ENCODE results near the gene NAV1. TPM values are rescaled to one million over a fixed set of nuclear protein-coding genes. Genes with fewer than 3 reads are reported as not detected.
A peak's percentile ranks its signal among the peaks of the same experiment; 100 is the strongest.

NAV1 gene
- total RNA-seq, 1 donor from 2014 or later = 101 TPM

DNA sequence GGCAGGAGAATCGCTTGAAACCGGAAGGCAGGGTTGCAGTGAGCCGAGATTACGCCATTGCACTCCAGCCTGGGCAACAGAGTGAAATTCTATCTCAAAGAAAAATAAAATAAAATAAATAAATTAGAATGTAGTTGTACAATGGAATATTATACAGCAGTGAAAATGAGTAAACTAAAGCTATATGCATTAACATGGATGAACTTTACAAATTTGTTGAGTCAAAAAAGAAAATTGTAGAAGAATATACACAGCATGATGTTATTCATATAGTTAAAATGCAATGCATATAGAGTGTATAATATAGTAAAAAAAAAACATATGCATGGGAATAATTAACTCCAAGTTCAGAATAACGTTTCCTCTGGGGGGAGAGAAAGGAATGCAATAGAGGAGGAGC, 11.0 kb upstream of the NAV1 start:
- TF ChIP-seq, protein P1, sequence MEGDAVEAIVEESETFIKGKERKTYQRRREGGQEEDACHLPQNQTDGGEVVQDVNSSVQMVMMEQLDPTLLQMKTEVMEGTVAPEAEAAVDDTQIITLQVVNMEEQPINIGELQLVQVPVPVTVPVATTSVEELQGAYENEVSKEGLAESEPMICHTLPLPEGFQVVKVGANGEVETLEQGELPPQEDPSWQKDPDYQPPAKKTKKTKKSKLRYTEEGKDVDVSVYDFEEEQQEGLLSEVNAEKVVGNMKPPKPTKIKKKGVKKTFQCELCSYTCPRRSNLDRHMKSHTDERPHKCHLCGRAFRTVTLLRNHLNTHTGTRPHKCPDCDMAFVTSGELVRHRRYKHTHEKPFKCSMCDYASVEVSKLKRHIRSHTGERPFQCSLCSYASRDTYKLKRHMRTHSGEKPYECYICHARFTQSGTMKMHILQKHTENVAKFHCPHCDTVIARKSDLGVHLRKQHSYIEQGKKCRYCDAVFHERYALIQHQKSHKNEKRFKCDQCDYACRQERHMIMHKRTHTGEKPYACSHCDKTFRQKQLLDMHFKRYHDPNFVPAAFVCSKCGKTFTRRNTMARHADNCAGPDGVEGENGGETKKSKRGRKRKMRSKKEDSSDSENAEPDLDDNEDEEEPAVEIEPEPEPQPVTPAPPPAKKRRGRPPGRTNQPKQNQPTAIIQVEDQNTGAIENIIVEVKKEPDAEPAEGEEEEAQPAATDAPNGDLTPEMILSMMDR (IDR thresholded peaks at IDR 0.05; ENCODE audit: unreplicated experiment) = no peak
- peaks cover 3% of the 10 kb centered on the region for H3K27me3 Mint-ChIP-seq (ENCODE audit: unreplicated experiment)

DNA sequence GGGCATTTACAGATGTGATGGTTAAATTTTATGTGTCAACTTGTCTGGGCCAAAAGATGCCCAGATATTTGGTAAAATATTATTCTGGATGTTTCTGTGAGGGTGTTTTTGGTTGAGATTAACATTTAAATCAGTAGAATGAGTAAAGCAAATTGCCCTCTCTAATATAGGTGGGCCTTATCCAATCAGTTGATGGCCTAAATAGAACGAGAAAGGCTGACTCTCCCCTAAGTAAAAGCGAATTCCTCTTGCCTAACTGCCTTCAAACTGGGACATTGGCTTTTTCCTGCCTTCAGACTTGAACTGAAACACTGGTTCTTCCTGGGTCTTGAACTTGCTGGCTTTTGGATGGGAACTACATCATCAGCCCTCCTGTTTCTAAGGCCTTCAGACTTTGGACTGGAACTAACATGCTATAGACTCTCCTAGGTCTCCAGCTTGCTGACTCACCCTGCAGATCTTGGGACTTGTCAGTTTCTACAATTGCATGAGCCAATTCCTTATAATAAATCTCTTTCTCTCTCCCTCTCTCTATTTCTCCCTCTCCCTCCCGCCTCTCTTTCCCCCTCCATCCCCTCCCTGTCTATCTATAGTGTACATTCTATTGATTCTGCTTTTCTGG, 10.2 kb upstream of the NAV1 start:
- TF ChIP-seq, protein P1 (IDR thresholded peaks at IDR 0.05; ENCODE audit: unreplicated experiment) = no peak
- H3K4me3 Mint-ChIP-seq (ENCODE audit: unreplicated experiment) = no peak overlapping the region

More for the DNA sequence above, 11.0 kb upstream of the NAV1 start:
- peaks cover 2% of the 10 kb centered on the region for H3K36me3 Mint-ChIP-seq (ENCODE audit: low read depth, unreplicated experiment)
- H3K9me3 Mint-ChIP-seq (ENCODE audit: unreplicated experiment) = no peaks in the 10 kb centered on the region
- peaks cover 15% of the 10 kb centered on the region for H3K4me1 Mint-ChIP-seq (ENCODE audit: unreplicated experiment)
- no peak overlapping the region for H3K27ac Mint-ChIP-seq (ENCODE audit: unreplicated experiment)
- H3K4me3 Mint-ChIP-seq (ENCODE audit: unreplicated experiment) = no peak overlapping the region
- DNase-seq (ENCODE audit: low spot score) = no peak

DNA sequence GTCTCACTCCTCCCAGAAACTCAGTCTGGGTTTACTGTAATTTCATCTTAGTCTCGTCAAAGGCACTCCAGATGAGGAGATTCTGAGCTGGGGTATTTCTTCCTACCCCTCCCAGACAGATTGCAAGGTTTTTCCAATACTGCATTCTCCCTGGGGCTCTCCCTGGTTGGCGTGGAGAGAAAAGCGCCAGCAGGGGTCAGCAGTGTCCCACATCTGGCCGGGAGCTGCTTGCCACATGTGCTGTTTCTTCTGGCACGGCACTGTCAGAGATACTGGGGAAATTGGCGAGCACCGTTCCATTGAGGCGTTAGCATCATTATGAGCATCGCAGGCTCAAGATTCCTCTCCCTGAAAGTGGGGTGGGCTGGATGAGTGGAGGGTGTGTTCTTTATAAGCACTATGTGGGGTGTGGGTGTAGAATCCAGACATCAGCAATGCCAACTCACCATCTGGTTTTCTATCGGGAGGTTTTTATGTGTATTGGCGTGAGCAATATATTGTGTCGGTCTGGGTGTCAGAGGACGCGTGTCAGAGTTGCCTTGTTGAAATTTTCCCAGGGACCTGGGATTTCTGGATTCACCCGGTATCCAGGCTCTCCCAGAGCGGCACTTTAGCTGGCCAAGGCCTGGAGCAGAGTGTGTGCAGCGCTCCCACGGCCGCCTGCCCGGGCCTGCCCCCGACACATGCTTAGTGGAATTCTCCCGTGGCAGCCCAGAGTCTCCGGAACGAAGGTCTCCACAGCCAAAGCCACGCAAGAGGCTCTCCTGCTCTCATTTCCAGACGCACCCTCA, 8.0 kb upstream of the NAV1 start:
- no peaks in the 10 kb centered on the region for H3K9me3 Mint-ChIP-seq (ENCODE audit: unreplicated experiment)
- H3K27me3 Mint-ChIP-seq (ENCODE audit: unreplicated experiment) = peaks cover 4% of the 10 kb centered on the region
- DNase-seq (ENCODE audit: low spot score) = peak; percentile 85
- H3K27ac Mint-ChIP-seq (ENCODE audit: unreplicated experiment) = no peak overlapping the region
- H3K36me3 Mint-ChIP-seq (ENCODE audit: low read depth, unreplicated experiment) = peaks cover 3% of the 10 kb centered on the region
- H3K4me3 Mint-ChIP-seq (ENCODE audit: unreplicated experiment) = no peak overlapping the region
- peaks cover 18% of the 10 kb centered on the region for H3K4me1 Mint-ChIP-seq (ENCODE audit: unreplicated experiment)
- TF ChIP-seq, protein P1 (IDR thresholded peaks at IDR 0.05; ENCODE audit: unreplicated experiment) = peak; percentile 57

More for the DNA sequence above, 10.2 kb upstream of the NAV1 start:
- H3K27ac Mint-ChIP-seq (ENCODE audit: unreplicated experiment) = no peak overlapping the region
- H3K27me3 Mint-ChIP-seq (ENCODE audit: unreplicated experiment) = peaks cover 4% of the 10 kb centered on the region
- peaks cover 3% of the 10 kb centered on the region for H3K36me3 Mint-ChIP-seq (ENCODE audit: low read depth, unreplicated experiment)
- H3K4me1 Mint-ChIP-seq (ENCODE audit: unreplicated experiment) = peaks cover 16% of the 10 kb centered on the region
- no peaks in the 10 kb centered on the region for H3K9me3 Mint-ChIP-seq (ENCODE audit: unreplicated experiment)
- DNase-seq (ENCODE audit: low spot score) = no peak

DNA sequence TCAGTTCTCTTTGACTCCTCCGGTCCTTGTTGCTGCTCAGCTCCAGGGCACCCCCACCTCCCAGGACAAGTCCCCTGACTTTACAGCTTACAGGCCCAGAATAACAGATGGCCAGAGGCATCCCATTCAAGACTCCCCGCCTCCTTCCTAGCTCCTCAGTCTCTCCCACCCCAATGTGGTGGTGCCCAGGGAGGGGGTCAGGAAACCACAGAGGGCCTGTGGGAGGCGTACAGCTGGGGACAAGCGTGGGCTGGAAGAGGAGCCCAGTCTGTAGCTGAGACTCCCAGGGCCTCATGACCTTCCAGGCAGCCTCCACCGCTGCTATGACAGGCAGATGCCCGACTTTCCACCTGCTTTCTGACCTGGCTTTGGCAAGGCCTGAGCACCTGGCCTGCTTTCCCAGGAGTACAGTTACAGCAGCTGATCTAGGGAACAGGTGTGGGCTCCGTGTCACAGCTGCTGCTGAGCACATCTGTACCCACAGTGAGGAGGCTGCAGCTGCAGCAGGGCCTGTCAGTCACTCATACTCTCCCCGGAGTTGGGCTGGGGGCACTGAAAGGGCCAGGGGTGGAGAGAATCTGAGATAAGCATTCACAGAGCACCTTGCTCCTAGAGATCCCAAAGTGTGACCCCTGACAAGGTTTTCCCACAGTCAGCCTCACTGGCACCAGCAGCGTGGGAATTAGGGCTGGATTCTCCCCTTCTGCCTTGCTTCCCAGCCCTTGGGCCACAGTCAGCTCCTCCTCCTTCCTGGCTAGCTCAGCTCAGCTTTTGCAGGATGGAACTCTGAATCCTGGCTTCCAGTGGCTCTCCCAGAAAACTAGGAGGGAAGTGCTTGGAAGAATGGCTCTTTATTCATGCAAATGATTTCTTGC, 7.1 kb upstream of the NAV1 start:
- no peak overlapping the region for H3K4me3 Mint-ChIP-seq (ENCODE audit: unreplicated experiment)

More for the DNA sequence above, 7.1 kb upstream of the NAV1 start:
- peak; percentile 14 for DNase-seq (ENCODE audit: low spot score)
- Mint-ChIP-seq H3K4me1 (ENCODE audit: unreplicated experiment) (peaks cover 23% of the 10 kb centered on the region), H3K27ac (ENCODE audit: unreplicated experiment) (no peak overlapping the region), H3K9me3 (ENCODE audit: unreplicated experiment) (no peaks in the 10 kb centered on the region), H3K27me3 (ENCODE audit: unreplicated experiment) (peaks cover 4% of the 10 kb centered on the region), H3K36me3 (ENCODE audit: low read depth, unreplicated experiment) (peaks cover 3% of the 10 kb centered on the region)
- TF ChIP-seq, protein P1 (IDR thresholded peaks at IDR 0.05; ENCODE audit: unreplicated experiment) = no peak
